ENCODE results near the gene ELAVL2.

- TF ChIP-seq CTCF (IDR thresholded peaks at IDR 0.05; ENCODE audit: low read length) (no peak), EZH2 (optimal IDR thresholded peaks at IDR 0.05; ENCODE audit: low read depth, low read length) (no peak)
Observed at GRCh38 chr9:23693374-23693773, 132.7 kb downstream of the ELAVL2 start.
